OCI-LY1 (cell line): ENCODE measurements around the gene SPI1.

Experiments
- H2AFZ ChIP-seq: fragments of 200-600 bp; sonication (generic), shearing (Covaris generic); 2 replicates; pipeline ENCODE4 v1.6.0; 2014; ENCODE audit warnings: antibody characterized with exemption, mild to moderate bottlenecking, low read length
- H3F3A ChIP-seq: fragments of 200-600 bp; sonication (generic), shearing (Covaris generic); 2 replicates; pipeline ENCODE4 v1.6.0; 2014; ENCODE audit warnings: mild to moderate bottlenecking, antibody characterized with exemption, low read length, moderate library complexity; ENCODE audit not compliant: insufficient read depth
- H3K27ac ChIP-seq: fragments of 200-600 bp; sonication (generic); 2 replicates; pipeline ENCODE4 v1.5.1; 2014; ENCODE audit warnings: low read length, mixed run types, mild to moderate bottlenecking, low read depth; ENCODE audit not compliant: poor library complexity, severe bottlenecking
- H3K27me3 ChIP-seq: fragments of 200-600 bp; sonication (generic); 2 replicates; pipeline ENCODE4 v1.6.0; 2014; ENCODE audit warnings: antibody characterized with exemption, mild to moderate bottlenecking, low read length, moderate library complexity; ENCODE audit not compliant: insufficient read depth
- H3K36me3 ChIP-seq: fragments of 200-600 bp; sonication (generic); 2 replicates; pipeline ENCODE4 v1.6.1; 2014; ENCODE audit warnings: mild to moderate bottlenecking, antibody characterized with exemption, low read length, moderate library complexity, mixed read lengths; ENCODE audit not compliant: insufficient read depth
- H3K4me1 ChIP-seq: fragments of 200-600 bp; sonication (generic); 2 replicates; pipeline ENCODE4 v1.5.1; 2014; ENCODE audit warnings: mild to moderate bottlenecking, low read length, moderate library complexity; ENCODE audit not compliant: insufficient read depth, severe bottlenecking
- H3K4me2 ChIP-seq: fragments of 200-600 bp; sonication (generic), shearing (Covaris generic); 2 replicates; pipeline ENCODE4 v1.6.1; 2014; ENCODE audit warnings: low read length
- H3K4me3 ChIP-seq: fragments of 200-600 bp; sonication (generic); 2 replicates; pipeline ENCODE4 v1.5.1; 2014; ENCODE audit warnings: low read length, low read depth, mild to moderate bottlenecking, mixed read lengths; ENCODE audit not compliant: poor library complexity, severe bottlenecking
- H3K79me2 ChIP-seq: fragments of 200-600 bp; shearing (Covaris generic); 2 replicates; pipeline ENCODE4 v1.6.1; 2016; ENCODE audit warnings: mixed run types, low read length, mixed read lengths; ENCODE audit not compliant: insufficient read depth
- H3K9ac ChIP-seq: fragments of 200-600 bp; sonication (generic), shearing (Covaris generic); 2 replicates; pipeline ENCODE4 v1.6.1; 2014; ENCODE audit warnings: mild to moderate bottlenecking, low read length, mixed read lengths
- H3K9me2 ChIP-seq: fragments of 200-600 bp; sonication (generic), shearing (Covaris generic); 2 replicates; pipeline ENCODE4 v1.6.1; 2014; ENCODE audit warnings: low read depth, mild to moderate bottlenecking, low read length, mixed read lengths
- H3K9me3 ChIP-seq: fragments of 200-600 bp; shearing (Covaris generic); 2 replicates; pipeline ENCODE4 v1.6.1; 2014; ENCODE audit warnings: low read length, mixed read lengths
- H4K20me1 ChIP-seq: fragments of 200-600 bp; sonication (generic), shearing (Covaris generic); 2 replicates; pipeline ENCODE4 v1.6.0; 2016; ENCODE audit warnings: mild to moderate bottlenecking, low read length; ENCODE audit not compliant: insufficient read depth
- CTCF ChIP-seq: fragments of 200-600 bp; sonication (generic), shearing (Covaris generic); IDR thresholded peaks from 2 replicates; pipeline ENCODE4 v1.5.1; 2017; ENCODE audit warnings: mild to moderate bottlenecking, antibody characterized with exemption, low read length, moderate library complexity, mixed read lengths
- EZH2 ChIP-seq: fragments of 200-600 bp; sonication (generic), shearing (Covaris generic); IDR thresholded peaks from 2 replicates; pipeline ENCODE4 v1.8.0; 2017; ENCODE audit warnings: borderline replicate concordance, mixed run types, mild to moderate bottlenecking, antibody characterized with exemption, low read length, moderate library complexity, mixed read lengths

The SPI1 gene

DNA sequence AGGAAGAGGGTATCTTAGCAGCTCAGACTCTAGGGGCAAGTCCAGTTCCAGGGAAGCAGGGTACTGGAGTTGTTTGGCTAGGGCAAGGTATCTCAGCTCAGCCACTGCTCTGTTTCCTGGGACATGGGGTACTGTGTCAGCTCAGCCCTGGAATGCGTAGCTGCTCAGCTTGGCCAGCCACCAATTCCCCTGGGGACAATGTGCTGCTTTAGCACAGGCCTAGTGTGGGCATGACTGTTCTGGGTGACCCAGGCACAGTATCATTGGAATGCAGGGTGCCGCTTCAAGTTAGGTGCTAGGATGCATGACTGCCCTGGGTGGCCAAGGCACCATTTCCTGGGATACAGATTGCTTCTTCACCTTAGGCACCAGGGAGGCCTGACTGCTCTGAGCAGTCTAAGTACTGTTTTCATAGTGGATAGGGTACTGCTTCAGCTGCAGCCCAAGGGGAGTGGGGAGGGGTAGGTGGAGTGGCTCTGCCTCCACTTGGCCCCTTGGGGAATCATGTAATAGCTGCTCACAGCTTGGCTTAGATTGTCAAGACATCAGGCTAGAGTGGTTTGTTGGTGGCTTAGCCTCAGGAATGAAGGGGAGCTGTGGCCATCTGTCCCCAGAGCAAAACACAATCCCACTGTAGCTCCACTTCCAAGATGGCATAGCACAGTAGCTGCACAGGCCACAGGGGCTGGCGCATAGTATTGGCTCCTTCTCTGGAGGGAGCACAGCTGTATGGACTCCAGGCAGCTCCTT is 72.4 kb downstream of the SPI1 start:
- no peak overlapping the region for H2AFZ ChIP-seq
- no peaks in the 10 kb centered on the region for H3K79me2 ChIP-seq
- peaks cover 87% of the 10 kb centered on the region for H3K36me3 ChIP-seq
- no peak overlapping the region for H3K9ac ChIP-seq
- no peaks in the 10 kb centered on the region for H4K20me1 ChIP-seq
- H3K4me3 ChIP-seq: no peak overlapping the region
- TF ChIP-seq EZH2: no peak
- no peak for TF ChIP-seq CTCF
- no peaks in the 10 kb centered on the region for H3K27me3 ChIP-seq
- no peaks in the 10 kb centered on the region for H3K9me3 ChIP-seq
- H3K9me2 ChIP-seq: no peaks in the 10 kb centered on the region
- H3K4me2 ChIP-seq: no peak overlapping the region
- no peak overlapping the region for H3K27ac ChIP-seq
- no peaks in the 10 kb centered on the region for H3F3A ChIP-seq
- no peaks in the 10 kb centered on the region for H3K4me1 ChIP-seq
